ENCODE measurements around the gene ME2.

ME2 gene

GRCh38 chr18:50859793-50860555 is 18.9 kb upstream of the ME2 start:
- in situ Hi-C loops (cut with HindIII; ENCODE audit: low sequenced_read_pairs): no loop called here
- no peak for DNase-seq (ENCODE audit: low read depth)

GRCh38 chr18:50861617-50862016 is 17.3 kb upstream of the ME2 start:
- TF ChIP-seq CTCF (IDR thresholded peaks at IDR 0.05; ENCODE audit: low read depth, low read length, missing control alignments): no peak
- DNase-seq (ENCODE audit: low read depth): no peak
- in situ Hi-C loops (cut with HindIII; ENCODE audit: low sequenced_read_pairs): no loop called here
- no peak overlapping the region for H3K4me3 ChIP-seq (ENCODE audit: low read depth, low read length)

More at GRCh38 chr18:50859793-50860555, 18.9 kb upstream of the ME2 start:
- TF ChIP-seq CTCF (IDR thresholded peaks at IDR 0.05; ENCODE audit: low read depth, low read length, missing control alignments): no peak
- no peak overlapping the region for H3K4me3 ChIP-seq (ENCODE audit: low read depth, low read length)

GRCh38 chr18:50862401-50862800 is 16.5 kb upstream of the ME2 start:
- in situ Hi-C loops (cut with HindIII; ENCODE audit: low sequenced_read_pairs): no loop called here
- no peak for DNase-seq (ENCODE audit: low read depth)
- TF ChIP-seq CTCF (IDR thresholded peaks at IDR 0.05; ENCODE audit: low read depth, low read length, missing control alignments): no peak
- no peak overlapping the region for H3K4me3 ChIP-seq (ENCODE audit: low read depth, low read length)

GRCh38 chr18:50863840-50864375 is 15.0 kb upstream of the ME2 start:
- TF ChIP-seq CTCF (IDR thresholded peaks at IDR 0.05; ENCODE audit: low read depth, low read length, missing control alignments): no peak
- no peak overlapping the region for H3K4me3 ChIP-seq (ENCODE audit: low read depth, low read length)
- DNase-seq (ENCODE audit: low read depth): no peak
- in situ Hi-C loops (cut with HindIII; ENCODE audit: low sequenced_read_pairs): no loop called here

- TF ChIP-seq CTCF (IDR thresholded peaks at IDR 0.05; ENCODE audit: low read depth, low read length, missing control alignments): peak; percentile 27
- no peak overlapping the region for H3K4me3 ChIP-seq (ENCODE audit: low read depth, low read length)
- no peak for DNase-seq (ENCODE audit: low read depth)
- in situ Hi-C loops (cut with HindIII; ENCODE audit: low sequenced_read_pairs): no loop called here
These were observed 12.2 kb upstream of the ME2 start for GRCh38 chr18:50866765-50867164.

GRCh38 chr18:50869150-50869549 is 9.8 kb upstream of the ME2 start:
- in situ Hi-C loops (cut with HindIII; ENCODE audit: low sequenced_read_pairs): no loop called here
- TF ChIP-seq CTCF (IDR thresholded peaks at IDR 0.05; ENCODE audit: low read depth, low read length, missing control alignments): no peak
- no peak for DNase-seq (ENCODE audit: low read depth)
- H3K4me3 ChIP-seq (ENCODE audit: low read depth, low read length): no peak overlapping the region
